Esophagus (tissue), 2 donors: ENCODE measurements around the gene CMKLR1. TPM values are rescaled to one million over a fixed set of nuclear protein-coding genes. Genes with fewer than 3 reads are reported as not detected.

Source experiments
- H3K27ac ChIP-seq, 2 donors: one replicate each; pipeline ENCODE4 v1.5.1; 2013; ENCODE audit warnings: low read depth in 2 of 2, mild to moderate bottlenecking in 2 of 2, inconsistent platforms in 1 of 2, low read length in 1 of 2, moderate library complexity in 1 of 2
- H3K27me3 ChIP-seq, 2 donors: one replicate each; pipeline ENCODE4 v1.6.1; 2013; ENCODE audit warnings: low read length in 2 of 2, control low read depth in 1 of 2, mild to moderate bottlenecking in 1 of 2; ENCODE audit not compliant: insufficient read depth in 2 of 2, control insufficient read depth in 1 of 2
- H3K36me3 ChIP-seq, 2 donors: one replicate each; pipeline ENCODE4 v1.6.1; 2013; ENCODE audit warnings: low read length in 1 of 2; ENCODE audit not compliant: control insufficient read depth in 2 of 2, insufficient read depth in 2 of 2
- H3K4me1 ChIP-seq, 2 donors: one replicate each; pipeline ENCODE4 v1.6.1; 2013; ENCODE audit warnings: low read length in 1 of 2; ENCODE audit not compliant: control insufficient read depth in 2 of 2, insufficient read depth in 2 of 2
- H3K4me3 ChIP-seq, 2 donors: one replicate each; pipeline ENCODE4 v1.5.1; 2013; ENCODE audit warnings: low read length in 2 of 2, mild to moderate bottlenecking in 2 of 2, low read depth in 1 of 2, moderate library complexity in 1 of 2
- H3K9me3 ChIP-seq, 2 donors: one replicate each; pipeline ENCODE4 v1.6.1; 2013; ENCODE audit warnings: mild to moderate bottlenecking in 2 of 2, low read depth in 1 of 2, low read length in 1 of 2, moderate library complexity in 1 of 2; ENCODE audit not compliant: control insufficient read depth in 2 of 2, insufficient read depth in 1 of 2
- WGBS, 2 donors: extraction: QIAGEN DNeasy Blood & Tissue Kit; methylation state at CpG; one replicate each; pipeline ENCODE4 v1.1.7; 2013; 5-methylcytosine and 5-hydroxymethylcytosine counted together
- polyA plus RNA-seq, 2 donors: library from polyadenylated mRNA; stranded (reverse); fragments of 200-250 nt; gene quantifications; one replicate each; pipeline ENCODE4 v1.2.3, GENCODE V29; 2013
- donor health status: healthy with polysubstance abuse.
- donor health status: Bipolar disorder and iron deficiency.

The CMKLR1 gene
- polyA plus RNA-seq, 2 donors = 0.24 to 0.45 TPM

- H3K27me3 ChIP-seq = no peaks in the 10 kb centered on the region
- H3K9me3 ChIP-seq = no peaks in the 10 kb centered on the region
- H3K36me3 ChIP-seq = no peaks in the 10 kb centered on the region
- H3K27ac ChIP-seq = no peak overlapping the region
- 65 to 66% methylated on average over 10 of the region's 10 CpGs for WGBS, 2 donors
- H3K4me1 ChIP-seq = no peaks in the 10 kb centered on the region
- H3K4me3 ChIP-seq = no peak overlapping the region
Measured at GRCh38 chr12:108241986-108242703, 97.0 kb downstream of the CMKLR1 start.

- no peak overlapping the region for H3K4me3 ChIP-seq
- no peaks in the 10 kb centered on the region for H3K9me3 ChIP-seq
Measured at GRCh38 chr12:108240928-108241327, 98.2 kb downstream of the CMKLR1 start.

DNA sequence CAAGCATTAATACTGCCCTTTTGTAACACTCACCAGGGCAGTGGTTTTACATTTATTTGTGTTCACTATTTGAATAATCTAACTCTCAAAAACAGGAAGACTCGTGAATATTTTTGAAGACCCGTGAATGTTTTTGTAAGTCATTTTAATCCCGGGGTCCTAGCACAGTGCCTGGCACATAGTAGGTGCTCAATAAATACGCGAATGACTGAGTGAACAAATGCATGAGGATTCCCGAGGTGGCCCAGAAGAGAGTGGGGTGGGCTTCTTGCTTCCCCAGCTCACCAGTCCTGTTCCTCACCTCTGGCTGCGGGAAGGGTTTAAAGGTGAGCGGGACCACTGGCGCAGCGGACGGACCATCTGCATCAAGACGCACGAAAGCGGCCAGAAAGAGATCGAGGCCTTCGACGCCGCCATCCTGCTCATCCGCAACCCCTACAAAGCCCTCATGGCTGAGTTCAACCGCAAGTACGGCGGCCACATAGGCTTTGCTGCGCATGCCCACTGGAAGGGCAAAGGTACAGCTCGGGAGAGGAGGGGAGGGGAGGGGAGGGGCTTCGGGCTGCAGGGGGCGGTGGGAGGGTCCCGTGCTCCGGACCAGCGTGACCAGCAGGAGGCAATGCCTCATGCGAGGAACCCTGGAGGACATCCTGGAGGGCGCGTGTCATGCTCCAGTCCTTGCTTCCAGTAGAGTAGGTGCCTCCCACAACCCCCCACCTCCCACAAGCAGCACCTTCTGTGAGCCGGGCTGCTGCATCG, 98.9 kb downstream of the CMKLR1 start:
- H3K27ac ChIP-seq = no peak overlapping the region
- 64 to 66% methylated on average over 33 to 34 of the region's 34 CpGs for WGBS, 2 donors
- no peaks in the 10 kb centered on the region for H3K4me1 ChIP-seq
- H3K27me3 ChIP-seq = no peaks in the 10 kb centered on the region
- no peaks in the 10 kb centered on the region for H3K9me3 ChIP-seq
- H3K36me3 ChIP-seq = no peaks in the 10 kb centered on the region
- H3K4me3 ChIP-seq = no peak overlapping the region

More at GRCh38 chr12:108240928-108241327, 98.2 kb downstream of the CMKLR1 start:
- H3K27ac ChIP-seq = no peak overlapping the region
- H3K4me1 ChIP-seq = no peaks in the 10 kb centered on the region
- no peaks in the 10 kb centered on the region for H3K36me3 ChIP-seq
- no peaks in the 10 kb centered on the region for H3K27me3 ChIP-seq
- 84 to 88% methylated on average over 4 of the region's 4 CpGs for WGBS, 2 donors

- Histone ChIP-seq H3K27me3 (no peaks in the 10 kb centered on the region), H3K27ac (no peak overlapping the region), H3K4me1 (no peaks in the 10 kb centered on the region), H3K36me3 (no peaks in the 10 kb centered on the region), H3K9me3 (no peaks in the 10 kb centered on the region), H3K4me3 (no peak overlapping the region)
- WGBS, 2 donors = 78 to 81% methylated on average over 2 of the region's 2 CpGs
Measured at GRCh38 chr12:108239378-108239777, 99.7 kb downstream of the CMKLR1 start.

DNA sequence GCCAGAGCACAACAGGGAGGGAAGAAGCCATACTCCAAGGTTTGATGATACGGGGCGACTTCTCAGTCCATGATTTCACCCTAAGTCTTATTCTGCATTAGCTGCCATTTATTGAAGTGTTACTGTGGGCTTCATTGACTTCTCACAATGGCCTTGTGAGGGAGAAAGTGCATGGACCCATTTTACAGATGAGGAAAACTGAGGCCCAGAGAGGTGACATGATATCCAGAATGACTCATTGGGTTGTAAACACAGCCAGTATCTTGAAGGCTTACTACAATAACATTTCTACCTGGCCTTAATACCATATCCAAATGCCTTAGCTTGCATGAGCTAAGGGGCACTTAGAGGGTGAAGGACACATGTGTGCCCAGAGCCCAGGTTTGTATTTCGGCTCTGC, 100.6 kb downstream of the CMKLR1 start:
- no peaks in the 10 kb centered on the region for H3K36me3 ChIP-seq
- WGBS, 2 donors = 90 to 93% methylated on average over 3 of the region's 3 CpGs
- H3K4me3 ChIP-seq = no peak overlapping the region
- no peaks in the 10 kb centered on the region for H3K4me1 ChIP-seq
- no peaks in the 10 kb centered on the region for H3K9me3 ChIP-seq
- no peak overlapping the region for H3K27ac ChIP-seq
- no peaks in the 10 kb centered on the region for H3K27me3 ChIP-seq

Other genes with a start within 250 kb of the CMKLR1 start
- gene WSCD2, start 210.0 kb downstream of the CMKLR1 start, polyA plus RNA-seq = under 1 TPM; 0.51 to 0.72 TPM
- 1 to 10 TPM; 1.1 TPM for gene FICD, start 176.0 kb upstream of the CMKLR1 start, polyA plus RNA-seq
- 10 to 100 TPM; 10.8 to 16.0 TPM for gene SART3, start 221.9 kb upstream of the CMKLR1 start, polyA plus RNA-seq
- gene ISCU, start 223.3 kb upstream of the CMKLR1 start, polyA plus RNA-seq = 10 to 100 TPM; 38.7 to 87.2 TPM